GM23338 (cell line): ENCODE data around the gene IRF3. TPM values are rescaled to one million over a fixed set of nuclear protein-coding genes. Genes with fewer than 3 reads are reported as not detected.

Source experiments
- ATAC-seq: fragments of 200-7000 bp; cut with Tn5 transposase; 3 replicates; pipeline ENCODE4 v1.9.1; 2020
- DNase-seq: peaks from one replicate; pipeline ENCODE4 v3.0.0-alpha.2; 2015; ENCODE audit warnings: low spot score
- H2AFZ ChIP-seq: fragments of 200-600 bp; sonication (generic); 2 replicates; pipeline ENCODE4 v1.8.0; 2016; ENCODE audit warnings: antibody characterized with exemption, mild to moderate bottlenecking, moderate library complexity
- H3F3A ChIP-seq: fragments of 200-600 bp; sonication (generic); replicated peaks from 2 replicates; pipeline ENCODE4 v1.8.0; 2017; ENCODE audit warnings: antibody characterized with exemption, mixed run types, low read depth
- H3K27ac ChIP-seq: fragments of 200-600 bp; sonication (generic); 2 replicates; pipeline ENCODE4 v1.6.1; 2016; ENCODE audit warnings: low read depth
- H3K27me3 ChIP-seq: fragments of 200-600 bp; sonication (generic); 2 replicates; pipeline ENCODE4 v1.8.0; 2016; ENCODE audit warnings: mild to moderate bottlenecking, mixed run types, moderate library complexity; ENCODE audit not compliant: insufficient read depth
- H3K36me3 ChIP-seq: fragments of 200-600 bp; sonication (generic); 2 replicates; pipeline ENCODE4 v1.8.0; 2016; ENCODE audit warnings: mild to moderate bottlenecking; ENCODE audit not compliant: insufficient read depth
- H3K4me1 ChIP-seq: fragments of 200-600 bp; sonication (generic); 2 replicates; pipeline ENCODE4 v1.8.0; 2016; ENCODE audit warnings: mild to moderate bottlenecking, moderate library complexity; ENCODE audit not compliant: insufficient read depth
- H3K4me2 ChIP-seq: fragments of 200-600 bp; sonication (generic); 2 replicates; pipeline ENCODE4 v1.7.1; 2017; ENCODE audit warnings: mixed run types
- H3K4me3 ChIP-seq: fragments of 200-600 bp; sonication (generic); 2 replicates; pipeline ENCODE4 v1.6.1; 2016; ENCODE audit warnings: mixed run types
- H3K79me2 ChIP-seq: fragments of 200-600 bp; sonication (generic); replicated peaks from 2 replicates; pipeline ENCODE4 v1.8.0; 2017; ENCODE audit warnings: mild to moderate bottlenecking; ENCODE audit not compliant: insufficient read depth
- H3K9me2 ChIP-seq: fragments of 200-600 bp; sonication (generic); 2 replicates; pipeline ENCODE4 v1.8.0; 2017; ENCODE audit not compliant: insufficient read depth
- H4K20me1 ChIP-seq: fragments of 200-600 bp; sonication (generic); replicated peaks from 2 replicates; pipeline ENCODE4 v1.8.0; 2017; ENCODE audit warnings: mild to moderate bottlenecking; ENCODE audit not compliant: insufficient read depth
- H3K27ac Mint-ChIP-seq: 2 replicates; pipeline ENCODE4 v1.8.0; 2020; ENCODE audit warnings: inconsistent platforms, mild to moderate bottlenecking, moderate library complexity, mixed read lengths
- H3K27me3 Mint-ChIP-seq: 3 replicates; pipeline ENCODE4 v1.8.0; 2022; ENCODE audit warnings: low read depth, mild to moderate bottlenecking, moderate library complexity, mixed read lengths, inconsistent platforms; ENCODE audit not compliant: insufficient read depth, poor library complexity
- H3K36me3 Mint-ChIP-seq: 3 replicates; pipeline ENCODE4 v1.8.0; 2021; ENCODE audit warnings: low read depth, mild to moderate bottlenecking, inconsistent platforms, moderate library complexity, mixed read lengths
- H3K4me1 Mint-ChIP-seq: 3 replicates; pipeline ENCODE4 v1.8.0; 2020; ENCODE audit warnings: mild to moderate bottlenecking, inconsistent platforms, mixed read lengths
- H3K4me3 Mint-ChIP-seq: 3 replicates; pipeline ENCODE4 v1.8.0; 2021; ENCODE audit warnings: moderate library complexity, mild to moderate bottlenecking, inconsistent platforms, mixed read lengths
- H3K9me3 Mint-ChIP-seq: 3 replicates; pipeline ENCODE4 v1.8.0; 2020; ENCODE audit warnings: moderate library complexity, mild to moderate bottlenecking, inconsistent platforms, mixed read lengths
- CREB1 ChIP-seq: fragments of 250-450 bp; sonication (Bioruptor Pico); IDR thresholded peaks from 2 replicates; pipeline ENCODE4 v1.5.0; 2020; ENCODE audit warnings: low read depth, mild to moderate bottlenecking, moderate library complexity
- ETS1 ChIP-seq: IDR thresholded peaks from 2 replicates; pipeline ENCODE4 v1.6.1; 2016; ENCODE audit warnings: antibody characterized with exemption
- ZNF114 ChIP-seq: fragments of 250-450 bp; sonication (Bioruptor Pico); IDR thresholded peaks from 2 replicates; pipeline ENCODE4 v1.5.0; 2020; ENCODE audit warnings: mild to moderate bottlenecking, moderate library complexity
- ZNF331 ChIP-seq: fragments of 250-450 bp; sonication (Bioruptor Pico); IDR thresholded peaks from 2 replicates; pipeline ENCODE4 v1.5.0; 2020; ENCODE audit warnings: low read depth, mild to moderate bottlenecking, moderate library complexity
- microRNA-seq: library from miRNA; unstranded; fragments of <30 nt; microRNA quantifications from one replicate; pipeline ENCODE4, GENCODE V29; 2017
- polyA plus RNA-seq: library from polyadenylated mRNA; unstranded; fragments of >200 nt; fragmentation: Nextera tagmentation; extraction: Ambion mirVana; gene quantifications from 2 replicates; pipeline ENCODE4 v1.2.1, GENCODE V29; 2016
- small RNA-seq: library from RNA; depleted of rRNA; stranded (forward); fragments of <200 nt; gene quantifications from one replicate; pipeline ENCODE3, GENCODE V24; 2014; ENCODE audit warnings: low replicate concordance
- total RNA-seq: library from RNA; depleted of rRNA; stranded (reverse); fragments of >200 nt; shearing (Covaris generic); gene quantifications from 2 replicates; pipeline ENCODE4 v1.2.3, GENCODE V29; 2014; rRNA removed
- TF ChIP-seq, protein P1 (sequence below): IDR thresholded peaks from one replicate; pipeline ENCODE4 v1.6.1; 2018; ENCODE audit warnings: antibody characterized with exemption; ENCODE audit not compliant: unreplicated experiment

The IRF3 gene
- total and polyA plus RNA-seq, 2 experiments from 2014 or later = 57.4 to 164 TPM

DNA sequence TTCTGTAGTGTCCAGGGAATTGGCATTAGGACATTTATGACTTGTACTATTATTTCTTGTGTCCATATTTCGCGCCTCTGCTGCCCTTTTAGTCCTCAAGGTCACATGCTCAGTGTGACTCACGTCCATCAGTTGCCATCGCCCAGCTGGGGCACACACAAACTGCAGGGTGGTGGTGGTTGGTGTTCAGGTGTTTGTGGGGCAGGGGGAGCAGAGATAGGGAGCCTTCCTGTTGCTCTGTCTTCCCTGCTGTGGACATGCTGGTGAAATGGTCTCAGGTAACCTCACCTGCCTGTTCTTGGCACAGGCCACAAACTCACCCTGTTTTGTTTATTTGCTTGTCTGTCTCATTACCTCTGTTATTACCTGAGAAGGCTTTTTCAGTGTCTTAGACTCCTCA, 52.3 kb downstream of the IRF3 start:
- H3K27me3 Mint-ChIP-seq = peaks cover 8% of the 10 kb centered on the region
- ATAC-seq (no peak), DNase-seq (no peak)
- Histone ChIP-seq H4K20me1 (peaks cover 46% of the 10 kb centered on the region), H2AFZ (no peak overlapping the region), H3K27ac (no peak overlapping the region), H3K4me1 (no peaks in the 10 kb centered on the region; the same call in 1 of the 2 replicates), H3K36me3 (peaks cover 13% of the 10 kb centered on the region), H3K27me3 (no peaks in the 10 kb centered on the region), H3F3A (peaks cover 19% of the 10 kb centered on the region), H3K4me2 (no peak overlapping the region), H3K79me2 (peaks cover 60% of the 10 kb centered on the region), H3K9me2 (no peaks in the 10 kb centered on the region), H3K4me3 (no peak overlapping the region)
- H3K4me3 Mint-ChIP-seq = no peak overlapping the region
- TF ChIP-seq ETS1 (no peak), ZNF114 (CRISPR knock-in tag) (no peak), CREB1 (no peak), ZNF331 (CRISPR knock-in tag) (no peak)
- TF ChIP-seq, protein P1, sequence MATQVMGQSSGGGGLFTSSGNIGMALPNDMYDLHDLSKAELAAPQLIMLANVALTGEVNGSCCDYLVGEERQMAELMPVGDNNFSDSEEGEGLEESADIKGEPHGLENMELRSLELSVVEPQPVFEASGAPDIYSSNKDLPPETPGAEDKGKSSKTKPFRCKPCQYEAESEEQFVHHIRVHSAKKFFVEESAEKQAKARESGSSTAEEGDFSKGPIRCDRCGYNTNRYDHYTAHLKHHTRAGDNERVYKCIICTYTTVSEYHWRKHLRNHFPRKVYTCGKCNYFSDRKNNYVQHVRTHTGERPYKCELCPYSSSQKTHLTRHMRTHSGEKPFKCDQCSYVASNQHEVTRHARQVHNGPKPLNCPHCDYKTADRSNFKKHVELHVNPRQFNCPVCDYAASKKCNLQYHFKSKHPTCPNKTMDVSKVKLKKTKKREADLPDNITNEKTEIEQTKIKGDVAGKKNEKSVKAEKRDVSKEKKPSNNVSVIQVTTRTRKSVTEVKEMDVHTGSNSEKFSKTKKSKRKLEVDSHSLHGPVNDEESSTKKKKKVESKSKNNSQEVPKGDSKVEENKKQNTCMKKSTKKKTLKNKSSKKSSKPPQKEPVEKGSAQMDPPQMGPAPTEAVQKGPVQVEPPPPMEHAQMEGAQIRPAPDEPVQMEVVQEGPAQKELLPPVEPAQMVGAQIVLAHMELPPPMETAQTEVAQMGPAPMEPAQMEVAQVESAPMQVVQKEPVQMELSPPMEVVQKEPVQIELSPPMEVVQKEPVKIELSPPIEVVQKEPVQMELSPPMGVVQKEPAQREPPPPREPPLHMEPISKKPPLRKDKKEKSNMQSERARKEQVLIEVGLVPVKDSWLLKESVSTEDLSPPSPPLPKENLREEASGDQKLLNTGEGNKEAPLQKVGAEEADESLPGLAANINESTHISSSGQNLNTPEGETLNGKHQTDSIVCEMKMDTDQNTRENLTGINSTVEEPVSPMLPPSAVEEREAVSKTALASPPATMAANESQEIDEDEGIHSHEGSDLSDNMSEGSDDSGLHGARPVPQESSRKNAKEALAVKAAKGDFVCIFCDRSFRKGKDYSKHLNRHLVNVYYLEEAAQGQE = no peak
- H3K4me1 Mint-ChIP-seq = no peaks in the 10 kb centered on the region
- peaks cover 77% of the 10 kb centered on the region for H3K36me3 Mint-ChIP-seq
- H3K27ac Mint-ChIP-seq = no peak overlapping the region
- H3K9me3 Mint-ChIP-seq = no peaks in the 10 kb centered on the region

Small RNAs within 50 kb of the gene (microRNA-seq; reads per million reads assigned to microRNA genes)
- not detected for gene MIR5088

Small RNAs within 50 kb of the gene (small RNA-seq; reads per million reads assigned to genes)
- not detected for gene MIR5088

Other genes with a start within 250 kb of the IRF3 start
- not detected in 2 replicates for gene PTH2, start 242.4 kb downstream of the IRF3 start, total RNA-seq
- 1.3 and 1.6 TPM in 2 replicates for gene PTH2, start 242.4 kb downstream of the IRF3 start, polyA plus RNA-seq
- gene GFY, start 240.5 kb downstream of the IRF3 start, total RNA-seq = not detected in 2 replicates
- gene GFY, start 240.5 kb downstream of the IRF3 start, polyA plus RNA-seq = 1.2 and 1.7 TPM in 2 replicates
- 0.90 and 1.6 TPM in 2 replicates for gene SLC17A7, start 224.3 kb downstream of the IRF3 start, total RNA-seq
- gene SLC17A7, start 224.3 kb downstream of the IRF3 start, polyA plus RNA-seq = 1.5 TPM in 2 replicates
- gene PIH1D1, start 214.0 kb downstream of the IRF3 start, total RNA-seq = 147 and 164 TPM in 2 replicates
- gene PIH1D1, start 214.0 kb downstream of the IRF3 start, polyA plus RNA-seq = 93.6 and 103 TPM in 2 replicates
- gene ALDH16A1, start 212.6 kb downstream of the IRF3 start, total RNA-seq = 57.3 and 62.3 TPM in 2 replicates
- gene ALDH16A1, start 212.6 kb downstream of the IRF3 start, polyA plus RNA-seq = 16.8 and 20.0 TPM in 2 replicates
- gene FLT3LG, start 191.6 kb downstream of the IRF3 start, total RNA-seq = 0.49 TPM in 1 of 2 replicates, not detected in the other
- gene FLT3LG, start 191.6 kb downstream of the IRF3 start, polyA plus RNA-seq = 1.8 and 3.3 TPM in 2 replicates
- gene RPL13A, start 178.2 kb downstream of the IRF3 start, total RNA-seq = 2,007 and 2,412 TPM in 2 replicates
- 2,105 and 2,261 TPM in 2 replicates for gene RPL13A, start 178.2 kb downstream of the IRF3 start, polyA plus RNA-seq
- 4,006 and 4,643 TPM in 2 replicates for gene RPS11, start 169.4 kb downstream of the IRF3 start, total RNA-seq
- 2,646 and 2,793 TPM in 2 replicates for gene RPS11, start 169.4 kb downstream of the IRF3 start, polyA plus RNA-seq
- gene FCGRT, start 153.2 kb downstream of the IRF3 start, total RNA-seq = 23.5 and 41.7 TPM in 2 replicates
- 62.3 and 66.8 TPM in 2 replicates for gene FCGRT, start 153.2 kb downstream of the IRF3 start, polyA plus RNA-seq
- gene RCN3, start 137.9 kb downstream of the IRF3 start, total RNA-seq = 44.0 and 54.8 TPM in 2 replicates
- 40.2 and 45.8 TPM in 2 replicates for gene RCN3, start 137.9 kb downstream of the IRF3 start, polyA plus RNA-seq
- 88.5 and 89.8 TPM in 2 replicates for gene NOSIP, start 85.3 kb downstream of the IRF3 start, total RNA-seq
- gene NOSIP, start 85.3 kb downstream of the IRF3 start, polyA plus RNA-seq = 141 and 143 TPM in 2 replicates
- gene PRRG2, start 84.5 kb downstream of the IRF3 start, total RNA-seq = 3.8 and 10.5 TPM in 2 replicates
- gene PRRG2, start 84.5 kb downstream of the IRF3 start, polyA plus RNA-seq = 2.0 and 2.3 TPM in 2 replicates
- 32.1 and 41.6 TPM in 2 replicates for gene PRR12, start 74.7 kb downstream of the IRF3 start, total RNA-seq
- gene PRR12, start 74.7 kb downstream of the IRF3 start, polyA plus RNA-seq = 8.6 and 10.3 TPM in 2 replicates
- 6.1 and 9.3 TPM in 2 replicates for gene RRAS, start 25.7 kb downstream of the IRF3 start, total RNA-seq
- gene RRAS, start 25.7 kb downstream of the IRF3 start, polyA plus RNA-seq = 30.0 and 31.0 TPM in 2 replicates
- gene SCAF1, start 23.6 kb downstream of the IRF3 start, total RNA-seq = 47.0 and 53.7 TPM in 2 replicates
- 19.7 and 20.2 TPM in 2 replicates for gene SCAF1, start 23.6 kb downstream of the IRF3 start, polyA plus RNA-seq
- 30.6 and 61.3 TPM in 2 replicates for gene BCL2L12, start 76 bp upstream of the IRF3 start, total RNA-seq
- gene BCL2L12, start 76 bp upstream of the IRF3 start, polyA plus RNA-seq = 102 and 114 TPM in 2 replicates
- 700 and 762 TPM in 2 replicates for gene PRMT1, start 11.4 kb upstream of the IRF3 start, total RNA-seq
- gene PRMT1, start 11.4 kb upstream of the IRF3 start, polyA plus RNA-seq = 587 and 590 TPM in 2 replicates
- gene ADM5, start 23.7 kb upstream of the IRF3 start, total RNA-seq = 3.1 and 5.7 TPM in 2 replicates
- 2.6 and 2.8 TPM in 2 replicates for gene ADM5, start 23.7 kb upstream of the IRF3 start, polyA plus RNA-seq
- gene CPT1C, start 25.3 kb upstream of the IRF3 start, total RNA-seq = 46.8 and 63.4 TPM in 2 replicates
- 77.3 and 79.3 TPM in 2 replicates for gene CPT1C, start 25.3 kb upstream of the IRF3 start, polyA plus RNA-seq
- gene TSKS, start 97.4 kb upstream of the IRF3 start, total RNA-seq = not detected in 2 replicates
- 0.82 and 0.99 TPM in 2 replicates for gene TSKS, start 97.4 kb upstream of the IRF3 start, polyA plus RNA-seq
- gene AP2A1, start 101.1 kb upstream of the IRF3 start, total RNA-seq = 110 and 129 TPM in 2 replicates
- gene AP2A1, start 101.1 kb upstream of the IRF3 start, polyA plus RNA-seq = 34.1 and 37.2 TPM in 2 replicates
- gene FUZ, start 147.4 kb upstream of the IRF3 start, total RNA-seq = 25.7 and 34.8 TPM in 2 replicates
- gene FUZ, start 147.4 kb upstream of the IRF3 start, polyA plus RNA-seq = 24.3 TPM in 2 replicates
- gene MED25, start 152.4 kb upstream of the IRF3 start, total RNA-seq = 47.1 and 58.6 TPM in 2 replicates
- gene MED25, start 152.4 kb upstream of the IRF3 start, polyA plus RNA-seq = 45.6 and 46.4 TPM in 2 replicates
- gene PTOV1, start 185.3 kb upstream of the IRF3 start, total RNA-seq = 194 and 209 TPM in 2 replicates
- 188 and 225 TPM in 2 replicates for gene PTOV1, start 185.3 kb upstream of the IRF3 start, polyA plus RNA-seq
- 81.4 and 99.6 TPM in 2 replicates for gene PNKP, start 201.7 kb upstream of the IRF3 start, total RNA-seq
- gene PNKP, start 201.7 kb upstream of the IRF3 start, polyA plus RNA-seq = 109 and 112 TPM in 2 replicates
- gene AKT1S1, start 211.5 kb upstream of the IRF3 start, total RNA-seq = 15.7 and 21.5 TPM in 2 replicates
- gene AKT1S1, start 211.5 kb upstream of the IRF3 start, polyA plus RNA-seq = 28.0 and 28.6 TPM in 2 replicates
- gene TBC1D17, start 211.8 kb upstream of the IRF3 start, total RNA-seq = 12.1 and 19.3 TPM in 2 replicates
- 39.5 and 43.1 TPM in 2 replicates for gene TBC1D17, start 211.8 kb upstream of the IRF3 start, polyA plus RNA-seq
- gene IL4I1, start 231.0 kb upstream of the IRF3 start, total RNA-seq = 0.50 and 0.69 TPM in 2 replicates
- gene IL4I1, start 231.0 kb upstream of the IRF3 start, polyA plus RNA-seq = 0.57 and 0.60 TPM in 2 replicates